Hematopoietic multipotent progenitor cell treated with erythropoietin and hydrocortisone succinate and interleukin-3 and kit ligand, for 6 days (in vitro differentiated cells): ENCODE data around the gene RHOV.

Source experiments
- DNase-seq: peaks from one replicate; pipeline ENCODE4 v3.0.0-alpha.2; 2015

Gene RHOV

DNA sequence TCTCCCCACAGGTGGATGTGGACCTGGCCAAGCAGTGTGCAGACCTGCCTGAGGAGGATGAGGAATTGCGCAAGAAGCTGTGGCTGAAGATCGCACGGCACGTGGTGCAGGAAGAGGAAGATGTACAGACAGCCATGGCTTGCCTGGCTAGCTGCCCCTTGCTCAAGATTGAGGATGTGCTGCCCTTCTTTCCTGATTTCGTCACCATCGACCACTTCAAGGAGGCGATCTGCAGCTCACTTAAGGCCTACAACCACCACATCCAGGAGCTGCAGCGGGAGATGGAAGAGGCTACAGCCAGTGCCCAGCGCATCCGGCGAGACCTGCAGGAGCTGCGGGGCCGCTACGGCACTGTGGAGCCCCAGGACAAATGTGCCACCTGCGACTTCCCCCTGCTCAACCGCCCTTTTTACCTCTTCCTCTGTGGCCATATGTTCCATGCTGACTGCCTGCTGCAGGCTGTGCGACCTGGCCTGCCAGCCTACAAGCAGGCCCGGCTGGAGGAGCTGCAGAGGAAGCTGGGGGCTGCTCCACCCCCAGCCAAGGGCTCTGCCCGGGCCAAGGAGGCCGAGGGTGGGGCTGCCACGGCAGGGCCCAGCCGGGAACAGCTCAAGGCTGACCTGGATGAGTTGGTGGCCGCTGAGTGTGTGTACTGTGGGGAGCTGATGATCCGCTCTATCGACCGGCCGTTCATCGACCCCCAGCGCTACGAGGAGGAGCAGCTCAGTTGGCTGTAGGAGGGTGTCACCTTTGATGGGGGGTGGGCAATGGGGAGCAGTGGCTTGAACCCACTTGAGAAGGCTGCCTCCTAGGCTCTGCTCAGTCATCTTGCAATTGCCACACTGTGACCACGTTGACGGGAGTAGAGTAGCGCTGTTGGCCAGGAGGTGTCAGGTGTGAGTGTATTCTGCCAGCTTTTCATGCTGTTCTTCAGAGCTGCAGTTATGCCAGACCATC lies 28.8 kb upstream of the RHOV start:
- DNase-seq, result peak; percentile 79

DNA sequence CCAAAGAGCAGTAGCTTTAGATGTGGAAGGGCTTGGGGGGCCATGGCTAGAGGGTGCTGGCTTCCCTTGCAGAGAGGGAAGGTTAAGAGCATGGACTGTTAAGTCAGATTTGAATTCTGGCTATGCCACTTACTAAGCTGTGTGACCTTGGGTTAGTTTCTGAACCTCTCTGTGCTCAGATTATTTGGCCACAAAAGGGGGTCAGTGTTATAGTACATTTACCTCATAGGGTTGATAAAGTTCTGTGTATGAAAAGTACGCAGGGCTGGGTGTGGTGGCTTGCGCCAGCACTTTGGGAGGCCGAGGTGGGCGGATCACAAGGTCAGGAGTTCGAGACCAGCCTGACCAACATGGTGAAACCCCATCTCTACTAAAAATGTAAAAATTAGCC lies 27.0 kb upstream of the RHOV start:
- no peak for DNase-seq

DNA sequence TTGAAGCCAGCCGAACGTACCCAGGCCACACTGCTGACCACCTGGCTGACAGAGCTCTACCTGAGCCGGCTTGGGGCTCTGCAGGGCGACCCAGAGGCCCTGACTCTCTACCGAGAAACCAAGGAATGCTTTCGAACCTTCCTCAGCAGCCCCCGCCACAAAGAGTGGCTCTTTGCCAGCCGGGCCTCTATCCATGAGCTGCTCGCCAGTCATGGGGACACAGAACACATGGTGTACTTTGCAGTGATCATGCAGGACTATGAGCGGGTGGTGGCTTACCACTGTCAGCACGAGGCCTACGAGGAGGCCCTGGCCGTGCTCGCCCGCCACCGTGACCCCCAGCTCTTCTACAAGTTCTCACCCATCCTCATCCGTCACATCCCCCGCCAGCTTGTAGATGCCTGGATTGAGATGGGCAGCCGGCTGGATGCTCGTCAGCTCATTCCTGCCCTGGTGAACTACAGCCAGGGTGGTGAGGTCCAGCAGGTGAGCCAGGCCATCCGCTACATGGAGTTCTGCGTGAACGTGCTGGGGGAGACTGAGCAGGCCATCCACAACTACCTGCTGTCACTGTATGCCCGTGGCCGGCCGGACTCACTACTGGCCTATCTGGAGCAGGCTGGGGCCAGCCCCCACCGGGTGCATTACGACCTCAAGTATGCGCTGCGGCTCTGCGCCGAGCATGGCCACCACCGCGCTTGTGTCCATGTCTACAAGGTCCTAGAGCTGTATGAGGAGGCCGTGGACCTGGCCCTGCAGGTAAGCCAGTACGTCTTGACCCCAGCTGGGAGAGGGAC lies 26.4 kb upstream of the RHOV start:
- DNase-seq, result no peak

DNA sequence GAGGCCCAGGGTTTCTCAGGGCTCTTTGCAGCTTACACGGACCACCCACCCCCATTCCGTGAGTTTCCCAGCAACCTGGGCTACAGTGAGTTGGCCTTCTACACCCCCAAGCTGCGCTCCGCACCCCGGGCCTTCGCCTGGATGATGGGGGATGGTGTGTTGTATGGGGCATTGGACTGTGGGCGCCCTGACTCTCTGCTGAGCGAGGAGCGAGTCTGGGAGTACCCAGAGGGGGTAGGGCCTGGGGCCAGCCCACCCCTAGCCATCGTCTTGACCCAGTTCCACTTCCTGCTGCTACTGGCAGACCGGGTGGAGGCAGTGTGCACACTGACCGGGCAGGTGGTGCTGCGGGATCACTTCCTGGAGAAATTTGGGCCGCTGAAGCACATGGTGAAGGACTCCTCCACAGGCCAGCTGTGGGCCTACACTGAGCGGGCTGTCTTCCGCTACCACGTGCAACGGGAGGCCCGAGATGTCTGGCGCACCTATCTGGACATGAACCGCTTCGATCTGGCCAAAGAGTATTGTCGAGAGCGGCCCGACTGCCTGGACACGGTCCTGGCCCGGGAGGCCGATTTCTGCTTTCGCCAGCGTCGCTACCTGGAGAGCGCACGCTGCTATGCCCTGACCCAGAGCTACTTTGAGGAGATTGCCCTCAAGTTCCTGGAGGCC lies 25.6 kb upstream of the RHOV start:
- no peak for DNase-seq

DNA sequence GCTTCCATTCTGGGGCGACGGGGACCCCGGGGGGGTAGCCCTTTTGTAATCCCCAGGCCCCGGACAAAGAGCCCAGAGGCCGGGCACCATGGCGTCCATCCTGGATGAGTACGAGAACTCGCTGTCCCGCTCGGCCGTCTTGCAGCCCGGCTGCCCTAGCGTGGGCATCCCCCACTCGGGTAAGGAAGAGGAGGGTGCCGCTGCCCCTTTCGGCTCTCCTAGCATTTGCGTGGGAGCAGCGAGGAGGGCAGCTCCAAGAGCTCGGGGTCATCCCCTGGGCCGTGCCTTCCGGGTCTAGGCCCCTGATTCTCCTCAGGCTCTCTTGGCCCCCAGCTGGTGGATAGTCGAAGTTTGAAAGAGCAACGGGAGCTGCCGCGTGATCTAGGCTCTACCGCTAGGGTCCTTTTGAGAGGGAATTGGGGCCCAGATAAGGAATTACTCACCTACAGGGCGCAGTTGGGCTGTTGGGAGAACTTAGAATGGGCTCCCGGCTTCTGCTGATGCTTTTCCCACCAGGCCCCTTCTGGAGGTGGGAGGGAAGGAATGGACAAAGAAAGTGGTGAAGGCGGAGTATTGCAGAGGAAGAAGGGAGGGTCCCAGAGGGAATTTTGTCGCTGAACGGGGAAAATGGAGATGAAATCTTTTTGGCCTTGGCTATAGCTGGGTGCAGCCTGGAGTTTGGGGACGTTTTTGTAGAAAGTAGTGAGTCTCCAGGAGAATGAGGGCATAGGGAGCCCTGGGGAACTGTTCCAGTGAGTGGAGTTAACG lies 20.8 kb upstream of the RHOV start:
- peak; percentile 94 for DNase-seq

DNA sequence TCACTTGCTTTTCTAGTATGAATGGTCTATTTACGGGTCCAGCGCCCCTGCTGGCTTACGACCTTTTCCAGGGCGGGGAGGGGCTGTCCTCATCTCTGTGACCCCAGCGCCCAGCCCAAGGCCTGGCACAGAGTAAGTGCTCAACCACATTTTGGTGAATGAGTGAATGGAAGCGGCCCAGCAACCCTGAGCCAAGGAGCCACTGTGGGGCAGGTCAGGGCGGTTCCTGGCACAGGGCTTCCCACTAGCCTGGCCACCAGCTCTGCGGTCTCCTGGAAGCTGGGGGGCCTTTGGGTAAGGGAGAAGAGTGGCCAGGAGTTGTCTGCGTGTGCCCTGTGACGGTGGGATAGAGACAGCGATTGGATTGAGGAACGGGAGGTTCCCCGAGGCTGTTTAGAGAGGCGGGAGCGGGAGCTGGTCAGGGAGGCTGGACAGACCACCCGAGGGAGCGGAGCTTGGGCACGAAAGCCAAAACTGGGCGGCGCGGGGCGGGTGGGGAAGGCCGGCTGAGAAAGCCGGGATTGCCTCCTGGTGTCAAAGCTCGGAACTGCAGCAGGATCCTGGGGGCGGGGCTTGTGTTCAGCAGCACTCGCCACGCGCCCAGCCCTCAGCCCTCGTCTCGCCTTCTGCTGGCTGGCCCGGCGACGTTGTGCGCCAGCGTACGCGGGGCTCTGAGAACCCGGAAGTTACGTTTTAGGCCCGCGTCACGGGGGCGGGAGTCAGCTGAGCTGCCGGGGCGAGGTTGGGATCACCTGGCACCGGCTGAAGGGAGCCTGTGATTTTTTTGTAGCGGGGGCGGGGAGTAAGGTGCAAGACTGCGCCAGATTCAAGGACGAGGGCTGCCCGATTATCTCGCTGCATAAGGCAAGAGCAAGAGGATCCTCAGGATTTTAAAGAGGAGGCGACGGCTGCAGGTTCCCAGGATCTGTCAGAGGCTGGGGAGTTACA lies 20.0 kb upstream of the RHOV start, which contains the start of gene VPS18:
TSS of gene VPS18 (plus strand) at position 718 of the 948 bp plus-strand sequence. CDS start 319 bp downstream, outside the sequence.
- DNase-seq, result peak; percentile 98

DNA sequence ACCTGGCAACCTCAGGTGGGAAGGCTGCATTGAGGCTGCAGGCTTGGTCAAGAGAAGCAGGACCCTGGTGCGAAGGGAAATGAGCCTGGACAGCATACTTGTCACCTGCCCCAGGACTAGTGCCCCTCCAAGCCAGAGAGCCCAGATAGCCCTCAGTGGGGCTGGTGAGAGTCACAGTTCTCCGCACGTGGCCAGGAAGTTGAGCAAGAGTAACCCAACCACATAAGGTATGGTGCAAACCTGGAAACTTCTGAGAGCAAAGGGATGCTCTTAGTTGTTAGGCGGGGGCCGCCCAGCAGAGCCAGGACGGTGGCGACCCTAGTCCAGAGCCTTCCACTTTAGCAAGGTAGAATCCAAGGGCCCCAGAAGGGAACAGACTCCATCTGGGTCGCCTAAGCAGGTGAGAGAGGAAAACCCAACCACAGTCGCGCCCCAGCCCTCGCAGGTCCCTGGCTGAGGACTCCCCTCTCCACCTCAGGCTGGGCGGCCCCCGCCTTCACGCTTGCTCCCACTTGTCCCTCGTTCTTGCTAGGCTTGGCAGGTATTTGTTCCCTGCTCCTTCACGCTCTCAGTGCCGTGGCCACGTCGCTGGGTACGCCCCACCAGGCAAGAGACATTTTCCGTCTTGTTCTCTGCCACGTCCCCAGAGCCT lies 19.1 kb upstream of the RHOV start:
- DNase-seq, result no peak

DNA sequence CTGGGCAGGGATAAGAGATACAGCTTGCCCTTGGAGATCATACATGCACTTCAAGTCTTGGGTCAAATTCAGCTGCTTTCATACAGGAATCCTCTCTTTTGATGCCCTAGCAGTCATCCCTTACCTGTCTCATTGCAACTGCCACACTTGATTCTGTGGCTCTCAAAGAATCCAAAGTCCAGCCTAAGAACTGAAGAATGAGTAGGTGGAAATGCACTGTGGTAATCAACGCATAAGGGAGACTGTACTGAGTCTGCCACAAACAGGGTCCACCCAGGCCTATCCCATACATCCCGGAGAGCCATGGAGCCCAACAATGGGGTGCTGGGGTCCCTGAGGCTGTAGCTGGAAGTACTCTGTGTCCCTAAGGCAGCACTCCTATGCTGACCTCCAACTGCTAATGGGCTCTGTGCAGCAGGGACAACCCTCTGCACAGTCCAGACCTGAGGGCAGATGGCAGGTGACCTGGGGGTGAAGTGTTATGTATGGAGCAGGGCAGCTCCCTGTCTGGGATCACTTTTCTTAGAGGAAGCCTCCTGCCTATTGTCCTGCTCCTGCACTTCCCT lies 18.5 kb upstream of the RHOV start:
- DNase-seq, result no peak

DNA sequence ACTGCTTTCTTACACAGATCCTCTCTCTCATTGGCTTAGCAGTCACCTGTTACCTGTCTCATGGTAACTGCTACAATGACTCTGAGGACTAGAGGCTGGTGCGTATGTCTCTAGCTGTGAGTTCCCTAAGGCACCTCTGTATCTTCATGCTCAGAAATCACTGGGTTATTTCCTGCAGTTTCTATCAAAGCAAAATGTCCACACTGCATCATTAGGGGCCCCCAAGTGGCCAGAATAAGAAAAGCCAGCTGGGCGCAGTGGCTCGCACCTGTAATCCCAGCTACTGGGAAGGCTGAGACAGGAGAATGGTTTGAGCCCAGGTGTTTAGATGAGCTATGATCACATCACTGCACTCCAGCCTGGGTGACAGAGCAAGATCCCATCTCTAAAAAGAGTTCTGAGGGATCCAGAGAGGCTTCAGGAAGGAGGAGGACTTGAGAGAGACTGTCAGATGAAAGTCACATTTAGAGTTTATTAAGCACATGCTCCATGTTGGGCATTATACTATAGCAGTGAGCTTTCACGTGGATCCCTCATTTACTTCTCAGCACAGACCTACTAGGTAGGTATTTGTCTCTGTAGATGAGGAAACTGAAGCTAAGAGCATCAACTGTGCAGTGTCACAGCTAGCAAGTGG lies 17.9 kb upstream of the RHOV start:
- peak; percentile 78 for DNase-seq

DNA sequence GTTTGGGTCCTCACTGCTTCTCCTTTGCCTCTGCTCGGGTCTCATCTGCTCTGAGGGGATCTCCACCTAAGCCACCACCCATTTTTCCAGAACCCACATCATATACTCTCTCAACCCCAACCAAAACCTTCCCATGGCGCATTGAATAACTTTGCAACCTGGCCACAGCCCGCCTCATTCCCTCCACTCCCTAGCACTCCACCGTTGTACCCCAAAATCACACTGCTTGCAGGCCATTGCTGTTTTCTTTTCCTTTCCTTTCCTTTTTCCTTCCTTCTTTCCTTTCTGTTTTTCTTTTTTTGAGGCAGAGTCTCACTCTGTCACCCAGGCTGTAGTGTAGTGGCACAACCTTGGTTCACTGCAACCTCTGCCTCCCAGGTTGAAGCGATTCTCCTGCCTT lies 17.1 kb upstream of the RHOV start:
- no peak for DNase-seq

DNA sequence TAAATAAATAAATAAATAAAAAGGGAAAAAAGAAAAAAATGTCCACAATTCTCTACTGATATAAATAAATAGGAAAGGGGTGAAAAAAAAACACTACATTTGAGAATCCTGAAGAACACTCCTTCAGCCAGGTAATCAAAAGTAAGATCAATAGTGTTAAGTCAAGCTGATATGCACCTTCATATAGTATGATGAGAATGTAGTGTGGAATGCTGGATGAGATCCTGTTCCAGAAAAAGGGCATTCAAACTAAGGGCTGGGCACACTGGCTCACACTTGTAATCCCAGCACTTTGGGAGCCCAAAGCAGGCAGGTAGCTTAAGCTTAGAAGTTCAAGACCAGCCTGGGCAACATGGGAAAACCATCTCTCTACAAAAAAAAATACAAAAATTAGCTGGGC lies 15.1 kb upstream of the RHOV start:
- no peak for DNase-seq

DNA sequence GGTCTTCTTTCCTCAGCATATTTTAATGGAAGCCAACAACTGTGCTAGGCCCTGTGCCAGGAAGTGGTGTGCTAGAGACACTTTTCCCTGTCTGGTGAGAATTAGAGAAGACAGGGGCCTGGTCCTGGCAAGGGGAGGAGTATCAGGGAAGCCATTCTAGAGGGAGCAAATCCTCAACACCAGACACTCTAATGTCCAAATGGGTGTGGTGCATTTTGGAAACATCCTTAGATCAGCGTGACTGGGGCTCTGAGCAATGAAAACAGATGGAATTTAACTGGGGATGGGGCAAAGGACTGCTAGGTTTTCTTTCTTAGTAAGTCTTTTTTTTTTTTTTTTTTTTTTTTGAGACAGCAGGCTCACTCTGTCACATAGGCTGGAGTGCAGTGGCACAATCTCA lies 12.6 kb upstream of the RHOV start:
- DNase-seq, result no peak

DNA sequence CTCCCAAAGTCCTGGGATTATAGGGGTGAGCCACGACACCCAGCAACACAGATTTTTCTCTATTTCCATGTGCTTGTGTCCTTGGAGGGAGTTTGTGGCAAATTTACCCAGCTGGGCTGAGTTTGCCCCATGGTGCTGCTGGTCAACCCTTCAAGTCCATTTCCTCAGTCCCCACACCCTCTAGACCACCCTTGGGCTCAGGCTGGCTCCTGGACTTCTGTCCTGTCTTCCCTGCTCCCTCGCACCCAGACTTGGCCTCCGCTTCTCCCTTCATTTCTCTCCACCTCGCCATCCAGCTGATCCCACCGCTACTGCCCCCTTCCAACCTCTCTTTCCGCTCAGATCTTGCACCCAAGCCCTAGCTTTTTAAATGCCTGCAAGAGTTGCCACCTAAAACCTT lies 7.3 kb upstream of the RHOV start:
- no peak for DNase-seq

DNA sequence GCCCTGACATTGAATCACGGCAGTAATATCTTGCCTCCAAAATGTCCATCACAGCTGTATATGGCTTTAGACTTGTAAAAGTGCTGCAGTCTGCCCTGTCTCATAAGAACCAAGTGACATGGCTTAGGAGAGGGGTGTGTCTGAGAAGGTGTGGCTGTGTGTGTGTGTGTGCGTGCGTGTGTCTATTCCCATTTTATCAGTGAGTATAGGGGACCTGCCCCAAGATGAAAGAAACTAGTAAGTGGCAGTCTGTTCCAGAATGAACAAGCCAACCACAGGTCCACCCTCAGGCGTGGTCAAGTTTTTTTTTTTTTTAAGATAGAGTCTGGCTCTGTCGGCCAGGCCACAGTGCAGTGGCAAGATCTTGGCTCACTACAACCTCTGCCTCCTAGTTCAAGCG lies 5.6 kb upstream of the RHOV start:
- DNase-seq, result peak; percentile 88

DNA sequence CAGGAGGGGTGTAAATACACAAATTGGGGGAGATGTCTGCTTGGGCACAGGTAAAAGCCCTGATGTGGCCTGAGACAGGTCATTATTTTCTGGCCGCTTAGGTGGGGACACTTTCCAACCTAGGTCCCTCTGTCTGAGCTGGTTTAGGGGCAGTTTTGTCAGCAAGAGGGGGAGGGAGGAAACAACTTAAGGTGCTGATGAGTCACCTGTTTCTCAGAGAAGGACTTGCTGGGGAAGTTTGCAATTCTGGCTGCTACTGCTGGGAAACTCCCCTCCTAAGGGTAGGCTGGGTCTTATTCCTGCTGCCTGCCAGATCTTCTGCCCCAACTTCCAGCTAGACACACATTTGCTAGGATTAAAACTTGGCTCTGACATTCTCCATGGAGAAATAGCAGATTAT lies 4.8 kb upstream of the RHOV start:
- no peak for DNase-seq

DNA sequence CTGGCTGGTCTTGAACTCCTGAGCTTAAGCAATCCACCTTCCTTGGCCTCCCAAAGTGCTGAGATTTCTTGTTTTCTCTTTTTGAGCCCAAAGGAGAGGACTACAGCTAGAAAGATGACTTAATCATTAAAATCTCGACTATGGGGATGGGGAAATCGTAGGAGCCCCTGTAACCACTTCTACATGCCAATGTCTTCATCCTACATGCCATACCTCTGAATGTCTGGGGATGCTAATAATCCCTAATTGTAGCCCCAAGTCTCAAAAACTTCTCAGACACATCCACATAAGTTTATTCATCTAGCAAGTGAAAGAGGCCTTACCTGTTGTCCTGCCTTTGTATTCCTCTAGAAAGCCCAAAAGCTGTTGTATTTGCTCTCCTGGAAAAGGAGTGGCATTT lies 3.7 kb upstream of the RHOV start:
- no peak for DNase-seq

DNA sequence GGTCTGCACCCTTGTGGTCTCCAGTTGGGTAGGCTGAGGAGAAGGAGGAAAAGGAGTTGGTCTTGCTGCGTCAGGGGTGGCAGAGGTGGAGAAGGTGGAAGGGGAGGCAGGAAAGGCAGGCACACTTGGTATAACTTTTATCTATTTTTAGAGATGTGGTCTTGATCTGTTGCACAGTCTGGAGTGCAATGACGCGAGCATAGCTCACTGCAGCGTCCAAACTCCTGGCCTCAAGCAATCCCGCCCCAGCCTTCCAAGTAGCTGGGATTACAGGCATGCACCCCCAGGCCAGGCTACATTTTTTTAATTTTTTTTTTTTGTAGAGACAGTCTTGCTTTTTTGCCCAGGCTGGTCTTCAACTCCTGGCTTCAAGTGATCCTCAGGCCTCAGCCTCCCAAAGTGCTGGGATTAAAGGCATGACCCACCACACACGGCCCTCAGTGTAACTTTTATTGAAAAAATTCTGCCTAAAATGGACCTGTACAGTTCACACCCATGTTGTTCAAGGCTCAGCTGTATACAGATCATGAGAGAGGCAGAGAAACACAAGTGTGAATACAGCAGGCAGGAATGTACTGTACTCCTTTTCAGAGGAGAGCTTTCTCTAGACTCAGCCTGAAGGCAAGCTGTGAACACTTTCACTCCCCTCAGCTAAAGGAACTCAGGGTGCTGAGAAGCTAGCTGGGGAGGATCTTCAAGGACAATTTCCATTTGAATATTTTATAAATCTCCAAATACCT lies 2.1 kb upstream of the RHOV start:
- DNase-seq, result no peak

DNA sequence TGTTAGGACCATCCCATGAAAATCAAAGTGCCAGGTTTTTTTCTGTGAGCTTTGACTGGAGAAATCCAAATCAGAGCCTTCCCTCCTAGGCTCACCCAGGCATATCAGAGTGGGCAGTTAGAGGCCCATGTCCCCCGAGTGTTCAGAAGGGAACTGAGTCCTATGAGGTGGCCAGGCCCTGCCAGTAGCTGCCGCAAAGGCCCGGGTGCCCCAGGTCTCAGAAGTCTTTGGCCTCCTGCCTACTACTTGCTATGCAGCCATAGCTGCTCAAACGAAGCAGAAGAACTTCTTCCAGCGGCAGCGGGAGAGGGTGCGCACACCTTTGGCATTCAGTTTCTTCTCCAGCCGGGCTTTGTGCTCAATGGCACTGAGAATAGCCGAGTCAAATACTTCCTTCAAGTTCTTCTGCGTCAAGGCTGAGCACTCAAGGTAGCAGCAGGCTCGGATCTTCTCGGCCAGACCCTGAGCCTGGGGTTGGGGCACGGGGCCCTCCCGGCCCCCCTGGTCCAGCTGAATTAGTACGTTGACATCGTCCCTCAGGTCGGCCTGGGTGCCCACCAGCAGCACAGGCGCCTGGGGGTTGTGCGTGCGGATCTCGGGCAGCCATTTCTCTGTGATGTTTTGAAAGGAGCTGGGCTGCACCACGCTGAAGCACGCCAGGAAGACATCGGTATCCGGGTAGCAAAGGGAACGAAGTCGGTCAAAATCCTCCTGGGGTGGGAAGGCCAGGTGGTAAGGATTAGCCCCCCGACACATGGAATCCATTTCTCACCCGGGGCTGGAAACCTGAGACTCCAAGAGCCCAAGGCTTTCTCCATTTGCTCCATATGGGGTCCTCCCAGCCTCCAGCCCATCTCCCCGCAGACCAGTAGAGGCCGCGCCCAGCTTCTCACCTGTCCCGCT lies 992 bp downstream of the RHOV start:
- no peak for DNase-seq
